ENCODE results near the gene SMIM33.
"Not testable (repeated sequence)": the region's sequence is repeated elsewhere in the genome, so short reads cannot be mapped to it uniquely, and the experiment has no call there.

SMIM33 gene

DNA sequence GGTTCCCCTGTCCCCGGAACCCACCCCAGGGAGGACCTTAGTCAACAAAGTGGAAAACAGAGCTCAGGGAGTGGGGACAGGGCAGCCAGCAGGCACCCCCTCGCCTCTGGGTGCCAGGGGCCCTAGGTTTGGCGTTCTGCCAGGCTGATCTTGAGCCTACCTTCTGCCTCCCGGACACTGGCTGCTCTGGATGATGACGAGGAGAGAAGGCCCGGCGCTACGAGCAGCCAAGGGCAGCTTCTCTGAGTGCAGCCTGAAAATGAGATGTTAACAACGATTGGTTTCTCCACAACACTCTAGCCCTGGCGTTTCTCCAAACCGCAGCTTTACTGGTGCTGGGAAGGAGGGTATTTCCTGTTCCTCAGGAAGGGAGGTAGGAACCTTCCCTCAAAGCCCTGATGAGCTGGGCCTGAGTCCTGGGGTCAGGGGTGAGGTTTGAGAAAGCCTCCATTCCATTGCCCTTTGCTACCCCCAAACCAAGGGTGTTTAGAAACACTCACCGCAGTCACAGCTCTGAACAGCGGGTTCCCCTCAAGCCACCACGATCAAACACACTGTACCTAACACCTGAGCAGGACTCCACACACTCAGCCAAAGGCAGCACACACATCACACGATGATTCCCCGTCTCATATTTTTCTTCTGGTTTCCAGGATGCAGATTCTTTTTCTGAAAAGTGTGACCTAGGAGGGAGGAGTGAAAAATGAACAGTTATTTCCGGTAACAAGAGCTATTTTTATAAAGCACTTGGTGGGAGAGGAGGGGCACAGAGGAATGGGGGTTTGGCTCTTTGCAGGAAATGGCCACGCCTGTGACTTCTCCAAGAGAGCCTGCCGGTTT, 11.5 kb downstream of the SMIM33 start, which contains the start of gene STING1 (continued):
- TF ChIP-seq, protein P1, sequence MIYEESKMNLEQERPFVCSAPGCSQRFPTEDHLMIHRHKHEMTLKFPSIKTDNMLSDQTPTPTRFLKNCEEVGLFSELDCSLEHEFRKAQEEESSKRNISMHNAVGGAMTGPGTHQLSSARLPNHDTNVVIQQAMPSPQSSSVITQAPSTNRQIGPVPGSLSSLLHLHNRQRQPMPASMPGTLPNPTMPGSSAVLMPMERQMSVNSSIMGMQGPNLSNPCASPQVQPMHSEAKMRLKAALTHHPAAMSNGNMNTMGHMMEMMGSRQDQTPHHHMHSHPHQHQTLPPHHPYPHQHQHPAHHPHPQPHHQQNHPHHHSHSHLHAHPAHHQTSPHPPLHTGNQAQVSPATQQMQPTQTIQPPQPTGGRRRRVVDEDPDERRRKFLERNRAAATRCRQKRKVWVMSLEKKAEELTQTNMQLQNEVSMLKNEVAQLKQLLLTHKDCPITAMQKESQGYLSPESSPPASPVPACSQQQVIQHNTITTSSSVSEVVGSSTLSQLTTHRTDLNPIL (CRISPR knock-in tag; IDR thresholded peaks at IDR 0.05; ENCODE audit: low read depth) = no peak

DNA sequence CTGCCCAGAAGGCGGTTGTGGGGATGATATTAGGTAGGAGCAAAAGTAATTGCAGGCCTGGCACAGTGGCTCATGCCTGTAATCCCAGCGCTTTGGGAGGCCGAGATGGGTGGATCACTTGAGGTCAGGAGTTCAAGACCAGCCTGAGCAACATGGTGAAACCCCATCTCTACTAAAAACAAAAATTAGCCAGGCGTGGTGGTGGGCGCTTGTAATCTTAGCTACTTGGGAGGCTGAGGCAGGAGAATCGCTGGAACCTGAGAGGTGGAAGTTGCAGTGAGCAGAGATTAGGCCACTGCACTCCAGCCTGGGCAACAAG, 12.0 kb downstream of the SMIM33 start:
- not testable (repeated sequence) for ATAC-seq

DNA sequence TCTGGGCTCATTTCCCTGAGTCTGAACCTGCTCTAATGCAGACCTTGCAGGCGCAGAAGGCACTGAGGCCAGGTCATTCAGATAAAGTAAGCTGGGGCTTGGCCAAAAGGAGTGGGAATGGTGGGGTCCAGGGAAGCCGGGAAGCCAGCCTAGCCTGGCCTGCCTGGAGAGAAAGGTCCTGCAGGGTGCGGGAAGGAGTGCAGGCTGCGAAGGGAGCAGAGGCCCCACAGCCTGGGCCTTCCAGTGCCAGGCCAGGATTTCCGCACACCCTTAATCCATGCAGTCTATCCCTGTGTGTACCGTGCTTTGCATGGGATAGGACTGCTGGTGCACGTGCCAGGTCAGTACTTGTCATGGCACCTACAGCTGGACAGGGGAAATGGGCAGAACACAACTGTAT, 15.4 kb downstream of the SMIM33 start:
- no peak for ATAC-seq
- TF ChIP-seq SNAI2 (CRISPR knock-in tag; IDR thresholded peaks at IDR 0.05) = no peak
- no peak for TF ChIP-seq ZNF70 (CRISPR knock-in tag; IDR thresholded peaks at IDR 0.05)
- no peak for TF ChIP-seq ZC3H10 (CRISPR knock-in tag; IDR thresholded peaks at IDR 0.05)
- TF ChIP-seq GLIS3 (CRISPR knock-in tag; IDR thresholded peaks at IDR 0.05) = no peak
- TF ChIP-seq TOX (CRISPR knock-in tag; IDR thresholded peaks at IDR 0.05; ENCODE audit: borderline replicate concordance) = no peak
- TF ChIP-seq TCF4 (CRISPR knock-in tag; IDR thresholded peaks at IDR 0.05; ENCODE audit: borderline replicate concordance) = no peak
- TF ChIP-seq ZNF8 (CRISPR knock-in tag; IDR thresholded peaks at IDR 0.05) = no peak
- TF ChIP-seq, protein P2, sequence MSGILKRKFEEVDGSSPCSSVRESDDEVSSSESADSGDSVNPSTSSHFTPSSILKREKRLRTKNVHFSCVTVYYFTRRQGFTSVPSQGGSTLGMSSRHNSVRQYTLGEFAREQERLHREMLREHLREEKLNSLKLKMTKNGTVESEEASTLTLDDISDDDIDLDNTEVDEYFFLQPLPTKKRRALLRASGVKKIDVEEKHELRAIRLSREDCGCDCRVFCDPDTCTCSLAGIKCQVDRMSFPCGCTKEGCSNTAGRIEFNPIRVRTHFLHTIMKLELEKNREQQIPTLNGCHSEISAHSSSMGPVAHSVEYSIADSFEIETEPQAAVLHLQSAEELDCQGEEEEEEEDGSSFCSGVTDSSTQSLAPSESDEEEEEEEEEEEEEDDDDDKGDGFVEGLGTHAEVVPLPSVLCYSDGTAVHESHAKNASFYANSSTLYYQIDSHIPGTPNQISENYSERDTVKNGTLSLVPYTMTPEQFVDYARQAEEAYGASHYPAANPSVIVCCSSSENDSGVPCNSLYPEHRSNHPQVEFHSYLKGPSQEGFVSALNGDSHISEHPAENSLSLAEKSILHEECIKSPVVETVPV (CRISPR knock-in tag; IDR thresholded peaks at IDR 0.05) = no peak
- no peak for TF ChIP-seq ISL1 (CRISPR knock-in tag; IDR thresholded peaks at IDR 0.05)
- no peak for TF ChIP-seq CSDC2 (CRISPR knock-in tag; IDR thresholded peaks at IDR 0.05)

DNA sequence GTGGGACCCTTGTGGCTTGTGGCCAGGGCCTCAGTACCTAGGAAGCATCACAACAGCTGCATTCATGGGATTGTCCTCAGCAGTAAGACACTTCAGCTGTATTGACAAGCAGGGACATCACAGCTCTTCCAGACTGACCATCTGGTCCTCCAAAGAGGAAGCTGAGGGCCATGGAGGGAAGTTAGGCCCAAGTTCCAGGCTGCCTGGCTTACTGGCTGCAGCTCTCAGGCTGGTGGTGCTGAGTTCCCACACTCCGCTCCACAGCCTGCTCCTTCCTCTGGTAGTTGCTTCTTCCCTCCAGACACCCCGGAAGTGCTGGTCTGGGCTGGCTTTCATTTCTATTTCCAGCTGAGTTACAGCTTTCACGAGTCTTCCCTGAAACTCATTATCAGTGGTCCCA, 17.5 kb downstream of the SMIM33 start:
- ATAC-seq = no peak
- no peak for TF ChIP-seq TCF4 (CRISPR knock-in tag; IDR thresholded peaks at IDR 0.05; ENCODE audit: borderline replicate concordance)
- TF ChIP-seq, protein P2 (CRISPR knock-in tag; IDR thresholded peaks at IDR 0.05) = no peak
- TF ChIP-seq, protein P3, sequence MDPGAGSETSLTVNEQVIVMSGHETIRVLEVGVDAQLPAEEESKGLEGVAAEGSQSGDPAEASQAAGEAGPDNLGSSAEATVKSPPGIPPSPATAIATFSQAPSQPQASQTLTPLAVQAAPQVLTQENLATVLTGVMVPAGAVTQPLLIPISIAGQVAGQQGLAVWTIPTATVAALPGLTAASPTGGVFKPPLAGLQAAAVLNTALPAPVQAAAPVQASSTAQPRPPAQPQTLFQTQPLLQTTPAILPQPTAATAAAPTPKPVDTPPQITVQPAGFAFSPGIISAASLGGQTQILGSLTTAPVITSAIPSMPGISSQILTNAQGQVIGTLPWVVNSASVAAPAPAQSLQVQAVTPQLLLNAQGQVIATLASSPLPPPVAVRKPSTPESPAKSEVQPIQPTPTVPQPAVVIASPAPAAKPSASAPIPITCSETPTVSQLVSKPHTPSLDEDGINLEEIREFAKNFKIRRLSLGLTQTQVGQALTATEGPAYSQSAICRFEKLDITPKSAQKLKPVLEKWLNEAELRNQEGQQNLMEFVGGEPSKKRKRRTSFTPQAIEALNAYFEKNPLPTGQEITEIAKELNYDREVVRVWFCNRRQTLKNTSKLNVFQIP (CRISPR knock-in tag; IDR thresholded peaks at IDR 0.05; ENCODE audit: borderline replicate concordance, low read depth) = no peak
- TF ChIP-seq PPARA (CRISPR knock-in tag; IDR thresholded peaks at IDR 0.05; ENCODE audit: borderline replicate concordance) = no peak
- TF ChIP-seq, protein P4, sequence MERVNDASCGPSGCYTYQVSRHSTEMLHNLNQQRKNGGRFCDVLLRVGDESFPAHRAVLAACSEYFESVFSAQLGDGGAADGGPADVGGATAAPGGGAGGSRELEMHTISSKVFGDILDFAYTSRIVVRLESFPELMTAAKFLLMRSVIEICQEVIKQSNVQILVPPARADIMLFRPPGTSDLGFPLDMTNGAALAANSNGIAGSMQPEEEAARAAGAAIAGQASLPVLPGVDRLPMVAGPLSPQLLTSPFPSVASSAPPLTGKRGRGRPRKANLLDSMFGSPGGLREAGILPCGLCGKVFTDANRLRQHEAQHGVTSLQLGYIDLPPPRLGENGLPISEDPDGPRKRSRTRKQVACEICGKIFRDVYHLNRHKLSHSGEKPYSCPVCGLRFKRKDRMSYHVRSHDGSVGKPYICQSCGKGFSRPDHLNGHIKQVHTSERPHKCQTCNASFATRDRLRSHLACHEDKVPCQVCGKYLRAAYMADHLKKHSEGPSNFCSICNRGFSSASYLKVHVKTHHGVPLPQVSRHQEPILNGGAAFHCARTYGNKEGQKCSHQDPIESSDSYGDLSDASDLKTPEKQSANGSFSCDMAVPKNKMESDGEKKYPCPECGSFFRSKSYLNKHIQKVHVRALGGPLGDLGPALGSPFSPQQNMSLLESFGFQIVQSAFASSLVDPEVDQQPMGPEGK (CRISPR knock-in tag; IDR thresholded peaks at IDR 0.05; ENCODE audit: borderline replicate concordance) = no peak
- TF ChIP-seq ZC3H10 (CRISPR knock-in tag; IDR thresholded peaks at IDR 0.05) = no peak
- TF ChIP-seq ZFP3 (CRISPR knock-in tag; IDR thresholded peaks at IDR 0.05) = no peak

DNA sequence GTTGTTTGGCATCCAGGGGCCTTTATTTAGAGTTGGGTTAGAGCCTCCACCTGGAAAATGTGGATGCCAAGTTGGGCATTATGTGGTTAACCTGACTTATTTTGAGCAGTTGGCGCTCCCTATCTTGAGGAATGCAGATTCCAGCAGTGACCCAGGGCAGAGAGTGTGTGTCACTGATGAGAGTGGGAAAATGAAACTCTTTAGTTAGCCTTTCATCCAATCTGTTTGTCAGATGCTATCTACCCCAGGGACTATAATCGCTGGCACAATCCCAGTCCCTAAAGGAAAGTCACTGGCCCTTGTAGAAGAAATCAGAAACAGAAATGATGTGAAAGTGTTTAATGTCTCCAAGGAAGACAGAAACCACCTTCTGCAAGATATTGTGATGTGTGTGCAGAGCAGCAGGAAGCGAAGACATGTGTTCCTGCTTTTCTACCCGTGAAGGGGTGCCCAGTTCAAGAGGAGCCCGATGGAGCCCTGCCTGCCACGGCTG, 21.9 kb downstream of the SMIM33 start:
- TF ChIP-seq OSR1 (CRISPR knock-in tag; IDR thresholded peaks at IDR 0.05) (no peak), BACH2 (CRISPR knock-in tag; IDR thresholded peaks at IDR 0.05; ENCODE audit: borderline replicate concordance) (no peak), GLIS3 (CRISPR knock-in tag; IDR thresholded peaks at IDR 0.05) (no peak), ISL1 (CRISPR knock-in tag; IDR thresholded peaks at IDR 0.05) (no peak), TCF4 (CRISPR knock-in tag; IDR thresholded peaks at IDR 0.05; ENCODE audit: borderline replicate concordance) (no peak)
- TF ChIP-seq, protein P1 (CRISPR knock-in tag; IDR thresholded peaks at IDR 0.05; ENCODE audit: low read depth) = no peak
- TF ChIP-seq, protein P2 (CRISPR knock-in tag; IDR thresholded peaks at IDR 0.05) = no peak
- TF ChIP-seq, protein P3 (CRISPR knock-in tag; IDR thresholded peaks at IDR 0.05; ENCODE audit: borderline replicate concordance, low read depth) = no peak

More for the DNA sequence above, 21.9 kb downstream of the SMIM33 start:
- ATAC-seq = peak; percentile 82

Data from SK-N-SH treated with all-trans-retinoic acid at 6 μM for 48 hours (cell line).